Kidney epithelial cell (primary cell): ENCODE measurements around the gene THTPA. TPM values are rescaled to one million over a fixed set of nuclear protein-coding genes. Genes with fewer than 3 reads are reported as not detected.

Experiments used
- DNase-seq: peaks from one replicate; pipeline ENCODE4 v3.0.0-alpha.2; 2010; ENCODE audit warnings: low read depth
- H3K27me3 ChIP-seq: 2 replicates; pipeline ENCODE4 v1.6.0; 2011; ENCODE audit warnings: low read length; ENCODE audit not compliant: control insufficient read depth, insufficient read depth
- H3K36me3 ChIP-seq: 2 replicates; pipeline ENCODE4 v1.5.1; 2011; ENCODE audit warnings: low read length; ENCODE audit not compliant: control insufficient read depth, insufficient read depth
- H3K4me3 ChIP-seq: 2 replicates; pipeline ENCODE4 v1.5.1; 2011; ENCODE audit warnings: low read depth, mild to moderate bottlenecking, control low read depth, low read length
- total RNA-seq: library from RNA; depleted of rRNA; stranded (reverse); fragments of >200 nt; gene quantifications from 2 replicates; pipeline ENCODE4 v1.2.3, GENCODE V29; 2015
- TF ChIP-seq, protein P1 (sequence below): IDR thresholded peaks from 2 replicates; pipeline ENCODE4 v1.5.1; 2011; ENCODE audit warnings: mild to moderate bottlenecking, moderate library complexity, low read length, control low read depth, inconsistent platforms; ENCODE audit not compliant: insufficient read depth, poor library complexity, severe bottlenecking

Gene THTPA
- total RNA-seq, 1 donor from 2014 or later, result 8.5 TPM

DNA sequence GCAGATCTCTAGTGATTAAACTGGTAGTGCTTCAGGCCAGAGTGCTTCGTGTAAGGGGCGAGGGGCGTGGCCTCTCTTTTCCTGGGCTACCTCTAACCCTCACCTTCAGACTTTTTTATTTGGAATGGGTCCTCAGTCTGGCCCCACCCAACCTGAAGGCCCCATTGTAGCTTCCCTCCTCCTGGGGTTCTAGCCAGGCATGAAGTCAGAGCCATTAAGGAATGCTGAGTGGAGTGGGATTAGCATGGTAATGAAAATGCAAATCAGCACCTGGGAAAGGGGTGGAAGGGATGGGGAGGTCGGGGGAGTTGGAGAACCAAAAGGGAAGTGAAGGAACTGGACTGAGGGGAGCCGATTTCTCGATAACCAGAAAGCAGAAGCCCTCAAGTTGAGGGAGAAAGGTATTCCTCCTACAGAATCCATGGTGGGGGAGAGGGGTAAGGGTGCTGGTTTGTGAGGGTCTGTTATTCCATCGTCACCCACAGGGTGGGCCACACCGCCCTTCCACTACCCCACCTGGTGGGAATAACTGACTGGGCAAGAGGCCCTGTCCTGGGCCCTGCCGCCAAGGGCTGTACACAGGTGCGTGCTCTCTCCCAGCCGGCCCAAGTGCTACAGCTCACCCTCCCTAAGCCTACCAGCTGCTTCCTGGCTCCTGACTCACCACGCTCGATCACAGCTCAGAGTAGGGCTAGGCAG, 18.6 kb upstream of the THTPA start:
- Histone ChIP-seq H3K36me3 (no peaks in the 10 kb centered on the region), H3K27me3 (no peaks in the 10 kb centered on the region), H3K4me3 (no peak overlapping the region)
- DNase-seq, result no peak
- TF ChIP-seq, protein P1, sequence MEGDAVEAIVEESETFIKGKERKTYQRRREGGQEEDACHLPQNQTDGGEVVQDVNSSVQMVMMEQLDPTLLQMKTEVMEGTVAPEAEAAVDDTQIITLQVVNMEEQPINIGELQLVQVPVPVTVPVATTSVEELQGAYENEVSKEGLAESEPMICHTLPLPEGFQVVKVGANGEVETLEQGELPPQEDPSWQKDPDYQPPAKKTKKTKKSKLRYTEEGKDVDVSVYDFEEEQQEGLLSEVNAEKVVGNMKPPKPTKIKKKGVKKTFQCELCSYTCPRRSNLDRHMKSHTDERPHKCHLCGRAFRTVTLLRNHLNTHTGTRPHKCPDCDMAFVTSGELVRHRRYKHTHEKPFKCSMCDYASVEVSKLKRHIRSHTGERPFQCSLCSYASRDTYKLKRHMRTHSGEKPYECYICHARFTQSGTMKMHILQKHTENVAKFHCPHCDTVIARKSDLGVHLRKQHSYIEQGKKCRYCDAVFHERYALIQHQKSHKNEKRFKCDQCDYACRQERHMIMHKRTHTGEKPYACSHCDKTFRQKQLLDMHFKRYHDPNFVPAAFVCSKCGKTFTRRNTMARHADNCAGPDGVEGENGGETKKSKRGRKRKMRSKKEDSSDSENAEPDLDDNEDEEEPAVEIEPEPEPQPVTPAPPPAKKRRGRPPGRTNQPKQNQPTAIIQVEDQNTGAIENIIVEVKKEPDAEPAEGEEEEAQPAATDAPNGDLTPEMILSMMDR, result no peak

DNA sequence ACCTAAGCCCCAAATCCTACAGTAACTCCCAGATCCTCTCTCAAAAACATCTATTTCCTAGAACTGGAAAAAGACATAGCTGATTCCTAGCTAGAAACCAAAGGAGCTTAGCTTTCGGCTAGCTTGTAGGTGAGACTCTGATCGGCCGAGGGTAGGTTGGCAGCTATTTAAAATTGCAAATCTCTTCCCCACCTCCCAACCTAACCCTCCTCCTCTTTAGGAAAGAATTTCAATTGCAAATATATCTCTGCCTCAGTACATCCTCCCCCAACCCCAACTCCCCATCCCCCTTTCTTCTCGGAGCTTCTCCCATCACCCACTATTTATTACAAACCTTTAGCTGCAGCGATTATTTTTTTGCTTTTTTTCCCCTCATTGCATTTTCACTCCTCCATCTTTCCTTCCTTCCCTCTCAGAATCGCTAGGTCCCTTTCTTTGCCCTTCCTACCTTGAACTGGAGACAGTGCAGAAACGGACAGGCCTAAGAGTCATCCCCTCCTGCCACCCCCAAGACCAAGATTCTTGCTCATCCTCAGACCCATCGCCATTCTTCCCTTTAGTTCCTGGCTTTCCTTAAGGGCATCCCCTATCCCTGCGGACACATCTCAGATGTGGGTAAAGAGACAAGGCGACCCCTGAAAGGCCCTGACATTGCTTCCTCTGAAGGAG, 17.9 kb upstream of the THTPA start:
- no peak for DNase-seq
- no peak overlapping the region for H3K4me3 ChIP-seq
- H3K36me3 ChIP-seq, result no peaks in the 10 kb centered on the region
- H3K27me3 ChIP-seq, result no peaks in the 10 kb centered on the region
- TF ChIP-seq, protein P1, result no peak

DNA sequence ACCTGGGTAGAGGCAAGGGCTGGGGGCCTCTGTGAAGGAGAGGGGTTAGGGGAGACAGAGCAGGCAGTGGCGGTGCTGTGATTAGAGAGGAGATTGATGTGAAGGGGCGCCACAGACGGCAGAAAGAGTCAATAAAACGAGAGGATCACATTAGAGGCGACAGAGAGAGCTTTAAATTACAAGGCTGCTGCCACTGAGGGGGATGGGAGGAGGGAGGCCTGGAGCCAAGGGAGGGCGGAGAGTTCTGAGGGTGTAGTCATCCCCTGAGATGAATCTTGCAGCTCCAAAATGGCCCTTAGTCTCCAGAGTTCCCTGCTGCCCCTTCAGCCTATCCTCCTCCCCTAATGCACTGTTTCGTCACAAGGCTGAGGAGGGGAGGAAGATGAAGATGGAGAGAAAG, 17.3 kb upstream of the THTPA start:
- Histone ChIP-seq H3K4me3 (no peak overlapping the region), H3K36me3 (no peaks in the 10 kb centered on the region), H3K27me3 (no peaks in the 10 kb centered on the region)
- DNase-seq, result no peak
- TF ChIP-seq, protein P1, result no peak

DNA sequence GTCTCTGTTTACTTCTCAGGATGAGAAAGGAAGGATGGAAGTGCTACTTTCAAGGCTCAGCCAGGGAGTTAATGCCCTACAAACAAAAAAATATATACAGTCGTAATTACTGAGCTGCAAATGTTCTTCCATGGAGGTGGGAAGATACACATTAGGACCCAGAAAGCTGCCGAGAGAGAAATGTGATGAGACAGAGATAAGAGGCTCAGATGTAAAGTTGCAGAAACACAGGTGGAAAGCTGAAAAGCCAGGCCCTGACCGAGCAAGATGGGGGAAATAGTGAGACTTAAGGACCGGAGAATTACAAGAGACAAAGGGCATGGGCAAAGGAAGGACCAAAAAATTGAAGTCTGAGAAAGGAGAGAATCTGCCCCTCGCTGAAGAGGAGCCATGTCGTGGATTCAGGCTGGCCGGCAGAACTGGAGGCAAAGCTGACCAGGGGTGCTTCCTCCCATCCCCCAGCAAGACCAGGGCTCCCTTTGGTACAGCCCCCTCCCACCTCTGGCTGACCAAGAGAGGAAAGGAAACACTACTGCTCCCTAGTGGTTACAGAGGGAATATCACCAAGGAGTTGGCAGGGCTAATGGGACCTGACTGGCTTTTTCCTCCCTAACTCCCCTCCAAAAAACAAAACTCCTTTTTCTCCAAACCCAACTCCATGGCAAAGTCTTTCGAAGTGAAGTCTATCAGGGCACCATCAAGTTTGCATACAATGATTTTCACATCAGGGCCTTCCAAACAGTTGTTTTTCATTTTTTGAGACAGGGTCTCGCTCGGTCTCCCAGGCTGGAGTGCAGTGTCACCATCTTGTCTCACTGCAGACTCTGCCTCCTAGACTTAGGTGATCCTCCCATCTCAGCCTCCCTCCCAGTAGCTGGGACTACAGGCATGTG, 16.6 kb upstream of the THTPA start:
- H3K4me3 ChIP-seq, result no peak overlapping the region
- no peaks in the 10 kb centered on the region for H3K27me3 ChIP-seq
- TF ChIP-seq, protein P1, result peak; percentile 66
- DNase-seq, result no peak
- H3K36me3 ChIP-seq, result no peaks in the 10 kb centered on the region

DNA sequence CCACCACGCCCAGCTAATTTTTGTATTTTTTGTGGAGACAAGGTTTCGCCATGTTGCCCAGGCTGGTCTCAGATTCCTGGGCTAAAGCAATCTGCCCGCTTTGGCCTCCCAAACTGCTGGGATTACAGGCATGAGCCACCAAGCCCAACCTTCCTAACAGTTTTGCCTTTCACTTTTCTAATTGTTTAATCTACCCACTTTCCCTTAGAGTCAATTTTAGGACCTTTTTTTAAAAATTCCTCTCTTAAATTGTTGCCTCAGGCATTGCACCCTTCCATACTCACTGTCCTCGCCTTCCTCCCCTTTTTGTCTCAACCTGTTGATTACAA, 16.0 kb upstream of the THTPA start:
- no peaks in the 10 kb centered on the region for H3K36me3 ChIP-seq
- no peak for DNase-seq
- TF ChIP-seq, protein P1, result no peak
- H3K4me3 ChIP-seq, result no peak overlapping the region
- H3K27me3 ChIP-seq, result no peaks in the 10 kb centered on the region
